Tongue (tissue), 2 donors: Measurements from ENCODE around the gene KCTD5. TPM values are rescaled to one million over a fixed set of nuclear protein-coding genes. Genes with fewer than 3 reads are reported as not detected.
"Not testable (repeated sequence)": the region's sequence is repeated elsewhere in the genome, so short reads cannot be mapped to it uniquely, and the experiment has no call there.

Experiments used
- DNase-seq: peaks from one replicate; pipeline ENCODE4 v3.0.0-alpha.2; 2015
- total RNA-seq: library from RNA; depleted of rRNA; stranded (reverse); fragments of >200 nt; gene quantifications from one replicate; pipeline ENCODE4 v1.2.3, GENCODE V29; 2014

KCTD5 gene
- total RNA-seq, 1 donor from 2014 or later = 28.4 TPM

DNA sequence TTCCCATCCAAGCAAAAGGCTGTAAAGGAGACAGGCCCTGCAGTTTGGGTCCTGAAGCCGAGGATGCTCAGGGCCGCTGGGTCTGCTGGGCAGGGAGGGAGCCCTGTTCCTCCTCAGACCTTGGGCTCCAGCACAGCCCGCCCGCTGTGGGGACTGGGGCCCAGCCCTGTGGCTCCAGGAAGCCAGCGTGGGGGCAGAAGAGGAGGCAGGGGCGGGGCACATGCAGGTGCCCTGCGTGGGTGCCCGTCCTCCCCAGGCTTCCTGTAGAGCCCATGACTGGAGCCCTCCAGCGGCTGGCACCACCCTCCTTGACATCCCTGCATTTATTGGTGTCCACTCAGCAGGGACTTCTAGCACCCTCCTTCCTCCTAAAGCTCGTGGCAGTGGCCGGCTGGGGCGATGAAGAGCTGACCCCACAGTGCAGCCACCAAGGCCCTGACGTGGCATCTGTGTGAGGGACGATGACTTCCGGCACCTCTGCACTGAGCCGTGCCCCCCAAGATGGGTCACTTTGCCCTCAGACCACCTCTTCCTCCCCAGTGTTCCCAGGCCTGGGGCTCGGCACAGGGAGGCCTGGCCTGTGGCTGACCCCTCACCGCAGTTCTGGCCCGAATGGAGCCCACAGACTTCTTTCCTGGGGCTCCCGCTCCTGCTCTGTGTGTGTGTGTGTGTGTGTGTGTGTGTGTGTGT is 27.8 kb downstream of the KCTD5 start:
- no peak for DNase-seq

DNA sequence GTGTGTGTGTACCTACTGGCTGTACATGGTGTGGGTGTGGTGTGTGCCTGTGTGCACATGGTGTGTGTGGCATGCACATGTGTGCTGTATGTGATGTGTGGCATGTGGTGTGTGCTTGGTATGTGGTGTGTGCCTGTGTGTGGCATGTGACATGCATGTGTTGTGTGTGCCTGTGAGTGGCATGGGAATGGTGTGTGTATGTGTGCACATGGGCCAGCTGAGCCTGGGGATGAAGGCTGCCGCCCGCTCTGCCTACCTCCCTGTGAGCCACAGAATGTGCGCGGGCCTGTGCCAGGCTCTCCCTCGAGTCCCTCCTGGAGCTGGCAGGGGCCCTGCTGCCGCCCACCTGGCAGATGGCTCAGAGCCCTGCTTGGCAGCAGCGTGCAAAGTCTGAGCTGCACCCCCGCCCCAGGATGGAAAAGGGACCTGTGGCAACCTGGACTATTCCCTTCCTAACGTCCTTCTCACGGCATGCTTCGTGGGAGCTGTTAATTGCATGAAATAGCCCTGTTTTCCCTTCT is 28.4 kb downstream of the KCTD5 start:
- no peak for DNase-seq

DNA sequence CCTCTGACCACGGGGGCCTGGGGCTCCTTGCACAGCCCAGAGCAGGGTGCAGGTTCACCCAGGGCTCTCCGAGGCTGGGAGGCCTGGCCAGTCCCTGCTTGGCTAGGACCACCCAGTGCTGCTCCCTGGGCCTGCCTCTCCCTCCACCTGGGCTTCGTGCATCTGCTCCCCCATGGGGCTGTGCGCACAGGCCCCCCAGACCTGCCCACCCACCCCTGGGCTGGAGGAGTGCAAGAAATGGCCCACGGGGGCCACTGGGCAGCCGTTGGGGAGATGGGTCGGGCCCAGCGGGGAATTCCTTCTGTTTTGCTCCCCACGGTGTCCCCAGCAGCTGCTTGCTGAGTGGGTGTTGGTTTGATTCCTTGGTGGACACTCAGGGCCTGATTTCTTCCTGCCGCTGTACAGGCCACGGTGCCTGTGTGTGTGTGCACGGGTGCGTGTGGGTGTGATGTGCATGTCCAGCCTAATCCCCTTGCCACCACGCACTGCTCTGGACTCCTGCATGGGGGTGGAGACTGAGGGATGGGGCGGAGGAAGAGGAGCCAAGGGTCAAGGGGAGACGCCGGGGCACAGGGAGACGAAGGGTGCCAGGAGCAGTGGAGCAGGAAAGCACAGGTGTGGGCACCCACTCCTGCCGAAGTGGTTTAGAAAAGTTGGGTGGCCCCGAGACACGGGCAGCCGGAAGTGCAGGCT is 29.2 kb downstream of the KCTD5 start:
- no peak for DNase-seq

DNA sequence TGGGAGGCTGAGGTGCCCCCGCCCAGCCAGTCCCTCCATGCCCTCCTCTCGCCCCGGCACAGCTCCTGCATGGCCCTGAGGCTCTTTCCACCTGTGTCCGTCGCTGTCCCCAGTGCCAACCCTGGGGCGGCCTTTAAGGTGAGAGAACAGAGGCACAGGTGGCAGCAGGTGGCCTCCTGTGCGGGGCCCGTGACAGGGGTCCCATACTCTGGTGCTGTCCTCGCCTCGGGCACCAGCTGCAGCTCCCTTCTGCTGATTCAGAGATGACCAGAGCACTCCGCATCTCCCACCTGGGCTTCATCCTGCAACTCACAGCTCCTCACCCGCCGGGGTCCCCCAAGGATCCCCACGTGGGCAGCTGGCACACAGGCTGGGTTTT is 29.7 kb downstream of the KCTD5 start:
- DNase-seq = no peak

GRCh38 chr16:2712546-2712945 is 30.2 kb downstream of the KCTD5 start:
- DNase-seq = no peak

DNA sequence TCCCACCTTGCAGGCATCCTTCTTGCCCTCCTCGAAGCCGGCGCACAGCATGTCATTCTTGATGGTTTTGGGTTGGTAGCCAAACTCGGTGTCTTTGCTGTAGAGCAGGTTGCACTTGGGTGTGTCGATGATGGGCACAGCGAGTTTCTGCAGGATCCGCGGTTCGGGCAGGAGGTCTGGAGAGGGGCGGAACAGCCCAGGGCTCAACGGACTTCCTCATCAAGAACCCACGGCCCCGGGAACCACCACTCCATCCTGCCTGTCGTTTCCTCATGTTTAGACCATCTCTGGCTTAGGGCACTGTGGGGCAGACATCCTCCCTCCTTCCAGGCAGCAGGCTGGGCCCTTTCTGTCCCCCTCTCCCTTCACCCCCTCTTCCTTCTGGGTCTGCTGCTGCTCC is 31.2 kb downstream of the KCTD5 start:
- DNase-seq = no peak

- no peak for DNase-seq
Observed at GRCh38 chr16:2713985-2714774, 31.9 kb downstream of the KCTD5 start.

DNA sequence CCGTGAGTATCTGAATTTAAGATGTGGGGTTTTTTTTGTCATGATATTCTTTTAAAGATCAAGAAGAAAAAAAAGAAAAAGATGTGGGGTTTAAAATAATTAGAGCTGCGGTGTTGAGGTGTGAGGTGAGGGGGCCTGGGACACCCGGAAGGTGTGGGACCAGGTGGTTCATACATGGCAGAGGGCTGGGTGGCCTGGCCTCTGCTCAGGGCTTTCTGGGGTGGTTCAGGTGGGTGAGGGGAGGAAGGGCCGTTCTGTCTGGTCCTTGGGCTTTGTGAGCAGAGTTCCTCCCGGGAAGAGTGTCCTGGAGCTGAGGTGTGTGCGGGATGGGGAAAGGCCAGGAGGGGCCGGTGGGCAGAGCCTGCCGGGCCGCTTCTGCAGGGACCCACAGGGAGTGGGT is 32.7 kb downstream of the KCTD5 start:
- no peak for DNase-seq

- DNase-seq = peak; percentile 66
Observed at GRCh38 chr16:2715519-2715918, 33.2 kb downstream of the KCTD5 start.

DNA sequence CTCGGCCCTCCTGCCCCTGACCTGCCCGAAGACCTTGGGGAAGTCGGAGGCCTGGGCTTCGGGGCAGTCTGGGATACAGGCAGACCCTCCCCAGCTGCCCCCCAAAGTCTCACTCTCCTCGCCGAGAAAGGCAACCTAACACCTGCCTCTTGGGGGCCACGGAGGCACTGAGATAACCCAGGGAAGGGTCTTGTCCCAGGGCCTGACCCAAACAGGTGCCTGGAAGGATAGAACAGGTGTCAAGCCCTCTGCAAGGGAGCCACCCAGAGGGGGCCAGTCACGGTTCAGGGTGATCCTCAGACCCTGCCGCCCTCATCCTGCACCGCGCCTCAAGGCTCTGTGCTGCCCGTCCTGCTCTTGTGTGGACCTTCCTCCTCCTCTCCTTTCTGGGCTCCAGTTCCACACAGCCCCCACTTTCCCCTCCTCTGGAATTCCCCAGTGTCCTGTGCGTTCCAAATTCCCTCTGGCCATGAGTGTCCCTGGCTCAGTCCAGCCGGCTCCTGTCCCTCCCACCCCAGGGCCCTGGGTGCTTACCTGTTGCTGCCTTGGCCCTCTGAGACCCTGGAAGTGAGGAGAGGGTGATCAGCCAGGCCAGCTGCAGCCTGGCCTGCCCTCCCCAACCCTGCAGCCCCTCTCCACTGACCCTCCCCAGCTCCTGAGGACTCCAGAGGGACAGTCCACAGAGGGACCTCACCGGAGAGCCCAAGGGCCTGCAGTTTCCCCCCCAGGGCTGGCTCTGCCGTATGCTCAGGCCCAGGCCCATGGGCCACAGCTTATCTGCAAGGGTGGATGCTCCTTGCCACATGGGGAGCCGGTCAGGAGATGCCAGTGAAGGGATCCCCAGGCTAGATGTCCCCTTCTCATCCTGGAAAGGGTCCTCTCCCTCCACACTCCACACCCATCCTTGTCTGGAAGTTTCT is 33.9 kb downstream of the KCTD5 start:
- no peak for DNase-seq

- DNase-seq = no peak
Observed at GRCh38 chr16:2716948-2717347, 34.6 kb downstream of the KCTD5 start.

- DNase-seq = no peak
Observed at GRCh38 chr16:2717383-2718263, 35.3 kb downstream of the KCTD5 start.

DNA sequence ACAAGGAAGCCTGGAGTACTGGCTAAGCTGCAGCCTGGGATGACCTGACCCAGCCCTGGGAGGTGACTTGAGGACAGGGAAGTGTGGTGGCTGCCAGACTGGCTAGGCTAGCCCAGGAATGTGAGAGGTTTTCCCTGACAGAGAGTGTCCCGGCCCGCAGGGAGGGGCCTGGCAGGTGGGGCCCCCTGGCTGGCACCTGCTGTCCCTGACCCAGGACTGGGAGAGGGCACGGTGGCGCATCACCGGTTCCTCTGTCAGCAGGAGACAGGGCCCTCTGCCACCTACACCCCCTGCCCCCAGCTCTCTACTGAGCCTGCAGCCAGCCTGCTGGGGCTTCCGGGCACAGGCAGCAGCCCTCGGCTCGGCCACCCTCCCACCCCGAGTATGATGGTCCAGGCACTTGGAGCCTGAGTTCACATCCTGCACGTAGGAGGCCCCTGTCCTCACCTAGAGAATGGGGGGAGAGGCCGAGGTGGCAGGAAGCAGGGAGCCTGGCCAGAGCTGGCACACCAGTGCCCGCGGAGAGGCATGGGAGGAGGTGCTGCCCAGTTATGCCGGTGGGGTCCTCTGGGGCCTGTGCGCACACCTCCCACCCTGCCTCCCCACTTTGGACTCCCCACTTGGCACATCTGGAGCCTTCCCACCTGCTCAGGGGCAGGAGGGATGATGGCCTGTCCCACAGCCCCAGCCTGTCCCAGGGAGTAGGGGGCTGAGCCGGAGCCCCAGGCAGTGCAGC is 37.2 kb downstream of the KCTD5 start:
- no peak for DNase-seq

DNA sequence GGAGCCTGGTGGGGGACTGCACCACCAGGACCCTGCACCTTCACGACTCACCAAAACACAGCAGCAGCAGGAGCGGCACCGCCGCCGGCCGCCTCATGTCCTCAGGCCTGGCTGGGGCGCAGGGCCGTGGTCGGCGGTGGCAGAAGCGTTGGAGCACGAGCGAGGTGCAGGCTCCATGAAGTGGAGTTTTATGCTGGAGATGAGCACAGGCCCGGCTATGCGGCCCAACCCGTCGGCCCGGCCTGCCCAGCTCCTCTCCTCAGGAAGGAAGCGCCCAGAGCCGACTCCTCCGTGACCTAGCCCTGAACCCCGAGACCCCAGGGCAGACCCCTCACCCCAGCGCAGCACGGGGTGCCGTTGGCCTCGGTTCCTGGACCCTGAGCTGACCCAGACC is 37.7 kb downstream of the KCTD5 start, which contains the start of gene PRSS27:
Gene PRSS27 (minus strand): TSS at position 161 of the 394 bp plus-strand sequence. CDS start 64 bp downstream, at position 97.
- no peak for DNase-seq

GRCh38 chr16:2720719-2721633 is 38.7 kb downstream of the KCTD5 start:
- DNase-seq = peak; percentile 91

GRCh38 chr16:2721634-2722173 is 39.4 kb downstream of the KCTD5 start:
- DNase-seq = not testable (repeated sequence)

DNA sequence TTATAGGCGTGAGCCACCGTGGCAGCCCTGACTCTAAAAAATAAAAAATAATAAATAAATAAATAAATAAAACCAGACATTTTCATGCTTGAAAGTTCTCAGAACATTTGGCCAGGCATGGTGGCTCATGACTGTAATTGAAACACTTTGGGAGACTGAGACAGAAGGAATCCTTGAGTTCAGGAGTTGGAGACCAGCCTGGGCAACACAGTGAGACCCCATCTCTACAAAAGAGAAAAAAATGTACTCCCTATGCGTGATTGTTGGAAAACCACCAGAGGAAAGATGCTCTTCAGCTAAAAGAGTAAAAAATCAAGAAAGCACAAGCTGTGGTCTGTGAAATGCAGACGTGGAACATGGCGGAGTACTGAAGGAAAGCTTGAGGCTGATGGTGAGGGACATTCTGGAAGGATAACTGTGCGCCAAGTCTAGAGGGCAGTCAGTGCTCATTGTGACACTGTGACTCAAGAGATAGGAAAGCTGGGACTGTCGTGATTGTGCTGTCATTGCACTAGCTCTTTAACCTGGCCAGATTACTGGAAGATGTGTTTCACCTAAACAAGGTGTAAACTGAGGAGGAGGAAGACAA is 41.9 kb downstream of the KCTD5 start:
- DNase-seq = no peak

DNA sequence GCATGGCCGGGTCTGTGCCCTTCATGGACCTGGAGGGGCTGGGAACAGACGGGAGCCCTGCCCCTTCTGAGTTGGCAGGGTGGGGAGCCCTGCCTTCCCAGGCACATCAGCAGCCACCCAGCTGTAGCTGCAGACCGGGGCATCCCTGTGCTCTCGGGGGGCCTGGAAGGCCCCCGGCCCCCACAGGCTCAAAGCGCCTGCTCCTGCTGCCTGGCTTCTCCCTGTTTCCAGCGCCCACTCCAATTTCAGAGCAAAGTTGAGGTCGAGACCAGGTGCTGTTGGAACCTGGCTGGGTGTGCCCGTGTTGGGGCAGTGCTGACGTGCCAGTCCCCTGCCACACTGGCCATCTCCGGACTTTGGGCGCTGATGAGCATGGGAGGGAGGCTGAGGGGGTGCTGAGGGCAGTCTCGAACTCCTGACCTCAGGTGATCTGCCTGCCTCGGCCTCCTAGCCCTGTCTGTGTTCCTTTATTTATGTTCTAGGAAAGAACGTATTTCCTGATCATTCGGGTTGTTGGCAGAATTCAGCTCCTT is 42.6 kb downstream of the KCTD5 start:
- DNase-seq = no peak
